Fibroblast of lung (primary cell): ENCODE data around the gene COL25A1. TPM values are rescaled to one million over a fixed set of nuclear protein-coding genes. Genes with fewer than 3 reads are reported as not detected.

ENCODE experiments used
- DNase-seq, 2 donors: peaks; one replicate each; pipeline versions ENCODE4 v3.0.0 to v3.0.0-alpha.2; 2010; ENCODE audit warnings: low read depth in 2 of 2
- H2AFZ ChIP-seq: 2 replicates; pipeline ENCODE4 v1.5.1; 2012; ENCODE audit warnings: low read length, control low read depth, inconsistent platforms
- H3K27ac ChIP-seq: 2 replicates; pipeline ENCODE4 v1.5.1; 2011; ENCODE audit warnings: low read length, control low read depth; ENCODE audit not compliant: insufficient read depth
- H3K27me3 ChIP-seq: 2 replicates; pipeline ENCODE4 v1.5.1; 2011; ENCODE audit warnings: mild to moderate bottlenecking, low read length; ENCODE audit not compliant: control insufficient read depth, insufficient read depth
- H3K36me3 ChIP-seq: 2 replicates; pipeline ENCODE4 v1.5.1; 2011; ENCODE audit warnings: low read length; ENCODE audit not compliant: control insufficient read depth, insufficient read depth
- H3K4me1 ChIP-seq: 2 replicates; pipeline ENCODE4 v1.5.1; 2011; ENCODE audit warnings: low read length; ENCODE audit not compliant: control insufficient read depth, insufficient read depth; ENCODE audit errors: extremely low read depth
- H3K4me2 ChIP-seq: 2 replicates; pipeline ENCODE4 v1.5.1; 2011; ENCODE audit warnings: low read length, control low read depth; ENCODE audit not compliant: insufficient read depth; ENCODE audit errors: extremely low read depth
- H3K4me3 ChIP-seq, 4 experiments: fragments of 200-600 bp in 1 of 4; sonication (generic) in 1 of 4; replicated peaks in 1 of 4; 2 replicates each; pipeline ENCODE4 v1.5.1; 2011 to 2016; ENCODE audit warnings: low read length in 4 of 4, low read depth in 3 of 4, mild to moderate bottlenecking in 3 of 4, control low read depth in 2 of 4, inconsistent platforms in 1 of 4, mixed read lengths in 1 of 4; ENCODE audit not compliant: insufficient read depth in 1 of 4; ENCODE audit errors: control extremely low read depth in 1 of 4
- H3K79me2 ChIP-seq: 2 replicates; pipeline ENCODE4 v1.5.1; 2012; ENCODE audit warnings: mild to moderate bottlenecking, low read length, inconsistent platforms; ENCODE audit not compliant: control insufficient read depth, insufficient read depth
- H3K9ac ChIP-seq: 2 replicates; pipeline ENCODE4 v1.5.1; 2011; ENCODE audit warnings: mild to moderate bottlenecking, low read length, control low read depth; ENCODE audit not compliant: insufficient read depth
- H3K9me3 ChIP-seq: 2 replicates; pipeline ENCODE4 v1.5.1; 2012; ENCODE audit warnings: low read depth, low read length; ENCODE audit not compliant: control insufficient read depth, insufficient read depth
- H4K20me1 ChIP-seq: 2 replicates; pipeline ENCODE4 v1.5.1; 2011; ENCODE audit warnings: low read length; ENCODE audit not compliant: control insufficient read depth, insufficient read depth; ENCODE audit errors: extremely low read depth
- EZH2 ChIP-seq: IDR thresholded peaks from 2 replicates; pipeline ENCODE4 v1.5.1; 2012; ENCODE audit warnings: low read length, control low read depth, mild to moderate bottlenecking; ENCODE audit errors: missing control alignments
- polyA plus RNA-seq, 2 donors: library from polyadenylated mRNA; depleted of rRNA in 1 of 2; stranded (reverse) in 1 of 2; unstranded in 1 of 2; fragments of >200 nt; gene quantifications; 2 replicates each; pipeline ENCODE4 v1.2.1, GENCODE V29; 2011 to 2012; ENCODE audit warnings: missing spikeins in 1 of 2
- total RNA-seq: library from RNA; depleted of rRNA; stranded (reverse); fragments of >200 nt; gene quantifications from 2 replicates; pipeline ENCODE4 v1.2.1, GENCODE V29; 2014
- TF ChIP-seq, protein P1 (sequence below), 2 donors: IDR thresholded peaks in 1 of 2; conservative IDR thresholded peaks in 1 of 2; 1 replicate in 1 of 2; 2 replicates in 1 of 2; pipeline ENCODE4 v1.5.1; 2011 to 2012; ENCODE audit warnings: low read length in 2 of 2, control low read depth in 1 of 2, inconsistent platforms in 1 of 2, low read depth in 1 of 2, mild to moderate bottlenecking in 1 of 2

COL25A1 gene
- total and polyA plus RNA-seq, 2 donors (not counting 1 experiment from before 2014, with no cell fraction given): under 0.01 to 0.01 TPM

DNA sequence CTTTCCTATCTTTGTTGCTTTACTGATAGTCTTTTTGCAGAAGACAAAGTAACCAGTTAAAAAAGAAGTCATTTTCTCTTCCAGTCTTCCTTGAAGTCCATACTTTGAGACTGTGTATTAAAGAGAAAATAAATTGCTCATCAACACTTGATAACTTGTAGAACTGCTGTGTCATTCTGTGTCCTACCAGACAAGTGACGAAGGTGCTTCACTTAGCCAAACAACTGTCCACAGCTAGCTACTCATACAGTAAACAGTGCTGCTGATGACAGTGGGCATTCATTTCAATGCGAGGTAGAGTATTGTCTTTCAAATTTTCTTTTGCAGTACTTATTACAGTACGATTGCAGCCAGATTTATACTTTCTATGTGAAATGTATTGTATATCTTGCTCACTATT, 11.5 kb downstream of the COL25A1 start:
- H3K4me3 ChIP-seq: no peak overlapping the region
- H3K27me3 ChIP-seq: no peaks in the 10 kb centered on the region
- DNase-seq: no peak
- no peaks in the 10 kb centered on the region for H4K20me1 ChIP-seq
- no peak overlapping the region for H3K27ac ChIP-seq
- no peaks in the 10 kb centered on the region for H3K36me3 ChIP-seq
- H3K9me3 ChIP-seq: no peaks in the 10 kb centered on the region
- H2AFZ ChIP-seq: no peak overlapping the region
- H3K4me2 ChIP-seq: no peak overlapping the region
- H3K79me2 ChIP-seq: no peaks in the 10 kb centered on the region
- no peaks in the 10 kb centered on the region for H3K4me1 ChIP-seq
- no peak overlapping the region for H3K9ac ChIP-seq
- TF ChIP-seq EZH2: no peak
- TF ChIP-seq, protein P1, sequence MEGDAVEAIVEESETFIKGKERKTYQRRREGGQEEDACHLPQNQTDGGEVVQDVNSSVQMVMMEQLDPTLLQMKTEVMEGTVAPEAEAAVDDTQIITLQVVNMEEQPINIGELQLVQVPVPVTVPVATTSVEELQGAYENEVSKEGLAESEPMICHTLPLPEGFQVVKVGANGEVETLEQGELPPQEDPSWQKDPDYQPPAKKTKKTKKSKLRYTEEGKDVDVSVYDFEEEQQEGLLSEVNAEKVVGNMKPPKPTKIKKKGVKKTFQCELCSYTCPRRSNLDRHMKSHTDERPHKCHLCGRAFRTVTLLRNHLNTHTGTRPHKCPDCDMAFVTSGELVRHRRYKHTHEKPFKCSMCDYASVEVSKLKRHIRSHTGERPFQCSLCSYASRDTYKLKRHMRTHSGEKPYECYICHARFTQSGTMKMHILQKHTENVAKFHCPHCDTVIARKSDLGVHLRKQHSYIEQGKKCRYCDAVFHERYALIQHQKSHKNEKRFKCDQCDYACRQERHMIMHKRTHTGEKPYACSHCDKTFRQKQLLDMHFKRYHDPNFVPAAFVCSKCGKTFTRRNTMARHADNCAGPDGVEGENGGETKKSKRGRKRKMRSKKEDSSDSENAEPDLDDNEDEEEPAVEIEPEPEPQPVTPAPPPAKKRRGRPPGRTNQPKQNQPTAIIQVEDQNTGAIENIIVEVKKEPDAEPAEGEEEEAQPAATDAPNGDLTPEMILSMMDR (conservative IDR thresholded peaks at IDR 0.05 in 1 of 2, IDR thresholded peaks at IDR 0.05 in 1 of 2; ENCODE audit: low read depth in 1 of 2, low read length in 2 of 2): no peak

DNA sequence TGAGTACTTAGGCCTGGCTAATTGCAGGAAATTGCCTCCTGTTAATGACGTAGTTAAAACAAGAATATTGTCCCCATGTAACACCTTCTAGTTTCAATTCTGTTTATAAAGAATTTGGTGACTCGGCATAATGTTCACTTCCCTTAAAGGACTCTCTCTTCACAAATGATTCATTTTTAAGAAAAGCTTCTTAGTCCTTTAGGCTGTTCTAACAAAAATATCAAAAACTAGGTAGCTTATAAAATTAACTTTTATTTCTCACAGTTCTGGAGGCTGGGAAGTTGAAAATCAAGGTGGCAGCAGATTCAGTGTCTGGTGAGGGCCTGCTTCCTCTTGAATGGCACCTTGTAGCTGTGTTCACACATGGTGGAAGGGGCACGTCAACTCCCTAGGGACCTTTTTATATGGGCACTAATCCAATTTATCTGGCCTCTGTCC, 23.8 kb downstream of the COL25A1 start:
- no peak for DNase-seq
- H3K9me3 ChIP-seq: no peaks in the 10 kb centered on the region
- H2AFZ ChIP-seq: no peak overlapping the region
- no peaks in the 10 kb centered on the region for H3K36me3 ChIP-seq
- H3K9ac ChIP-seq: no peak overlapping the region
- no peaks in the 10 kb centered on the region for H3K4me1 ChIP-seq
- no peak overlapping the region for H3K4me2 ChIP-seq
- H3K27me3 ChIP-seq: no peaks in the 10 kb centered on the region
- no peak overlapping the region for H3K4me3 ChIP-seq
- TF ChIP-seq, protein P1 (conservative IDR thresholded peaks at IDR 0.05 in 1 of 2, IDR thresholded peaks at IDR 0.05 in 1 of 2; ENCODE audit: low read depth in 1 of 2, low read length in 2 of 2): no peak
- TF ChIP-seq EZH2: no peak
- no peak overlapping the region for H3K27ac ChIP-seq
- H4K20me1 ChIP-seq: no peaks in the 10 kb centered on the region
- H3K79me2 ChIP-seq: no peaks in the 10 kb centered on the region

DNA sequence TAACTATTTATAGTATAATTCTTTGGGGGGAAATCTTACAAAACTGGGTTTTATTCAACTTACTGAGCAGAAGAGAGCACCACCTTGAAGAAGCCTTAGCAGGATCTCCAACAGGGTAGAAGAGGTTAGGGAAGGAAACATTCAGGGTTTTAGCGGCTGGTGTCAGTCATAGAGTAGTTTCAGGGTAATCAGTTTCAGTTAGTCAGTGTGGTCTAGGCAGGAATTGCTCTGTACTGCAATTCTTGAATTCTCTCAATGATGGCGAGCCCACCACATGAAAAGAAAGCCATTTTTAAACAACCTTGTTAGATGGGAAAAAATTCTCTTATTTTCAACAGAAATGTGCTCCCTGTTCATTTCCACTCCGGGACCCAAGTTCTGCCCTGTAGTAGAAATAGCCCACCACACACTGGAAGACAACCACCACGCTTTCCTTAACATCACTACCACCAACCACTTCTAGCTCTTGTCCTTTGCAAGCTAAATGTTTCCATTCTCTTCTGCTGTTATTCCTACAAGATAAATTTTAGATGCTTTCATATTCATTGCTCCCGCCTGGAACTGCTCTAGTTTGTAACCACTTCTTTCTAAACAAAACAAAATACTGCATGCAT, 25.9 kb downstream of the COL25A1 start:
- no peak overlapping the region for H2AFZ ChIP-seq
- no peaks in the 10 kb centered on the region for H3K27me3 ChIP-seq
- no peak overlapping the region for H3K9ac ChIP-seq
- no peak overlapping the region for H3K4me2 ChIP-seq
- H3K9me3 ChIP-seq: no peaks in the 10 kb centered on the region
- no peaks in the 10 kb centered on the region for H3K79me2 ChIP-seq
- no peak overlapping the region for H3K27ac ChIP-seq
- no peaks in the 10 kb centered on the region for H4K20me1 ChIP-seq
- no peaks in the 10 kb centered on the region for H3K4me1 ChIP-seq
- no peak for DNase-seq
- TF ChIP-seq, protein P1 (conservative IDR thresholded peaks at IDR 0.05 in 1 of 2, IDR thresholded peaks at IDR 0.05 in 1 of 2; ENCODE audit: low read depth in 1 of 2, low read length in 2 of 2): no peak
- TF ChIP-seq EZH2: no peak
- H3K36me3 ChIP-seq: no peaks in the 10 kb centered on the region
- H3K4me3 ChIP-seq: no peak overlapping the region
